ENCODE data around the gene ESR2. TPM values are rescaled to one million over a fixed set of nuclear protein-coding genes. Genes with fewer than 3 reads are reported as not detected.

Gene ESR2
- total RNA-seq, 1 donor from 2014 or later = 0.30 TPM

DNA sequence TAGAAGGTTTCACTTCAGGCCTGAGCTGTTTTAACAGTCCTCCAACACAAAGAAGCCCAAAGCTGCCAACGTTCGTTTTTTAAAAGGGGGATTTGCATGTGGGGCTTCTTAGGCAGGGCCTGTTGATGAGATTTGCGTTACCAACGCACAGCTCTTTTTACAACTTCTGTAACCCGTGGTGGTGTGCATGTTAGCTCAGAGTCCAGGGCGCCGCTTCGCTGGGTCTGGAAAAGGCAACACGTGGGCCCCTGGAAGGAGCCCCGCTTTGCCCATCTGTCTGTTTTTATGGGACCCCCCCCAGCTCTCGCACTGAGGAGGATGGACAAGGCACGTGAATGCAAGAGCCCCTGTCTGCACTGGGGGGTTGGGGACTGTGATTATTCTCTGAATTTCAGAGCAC lies 84.0 kb downstream of the ESR2 start:
- Histone ChIP-seq H3K4me3 (peak overlapping the region; percentile 24), H3K27ac (peak overlapping the region; percentile 67), H3K4me1 (peaks cover 28% of the 10 kb centered on the region), H3K9me3 (no peaks in the 10 kb centered on the region), H3K36me3 (peaks cover 67% of the 10 kb centered on the region), H3K27me3 (ENCODE audit: low read depth) (no peaks in the 10 kb centered on the region)
- intact Hi-C loops (cut with DNase I) = no loop called here
- no peak for ATAC-seq
- no peak for DNase-seq
- TF ChIP-seq, protein P1, sequence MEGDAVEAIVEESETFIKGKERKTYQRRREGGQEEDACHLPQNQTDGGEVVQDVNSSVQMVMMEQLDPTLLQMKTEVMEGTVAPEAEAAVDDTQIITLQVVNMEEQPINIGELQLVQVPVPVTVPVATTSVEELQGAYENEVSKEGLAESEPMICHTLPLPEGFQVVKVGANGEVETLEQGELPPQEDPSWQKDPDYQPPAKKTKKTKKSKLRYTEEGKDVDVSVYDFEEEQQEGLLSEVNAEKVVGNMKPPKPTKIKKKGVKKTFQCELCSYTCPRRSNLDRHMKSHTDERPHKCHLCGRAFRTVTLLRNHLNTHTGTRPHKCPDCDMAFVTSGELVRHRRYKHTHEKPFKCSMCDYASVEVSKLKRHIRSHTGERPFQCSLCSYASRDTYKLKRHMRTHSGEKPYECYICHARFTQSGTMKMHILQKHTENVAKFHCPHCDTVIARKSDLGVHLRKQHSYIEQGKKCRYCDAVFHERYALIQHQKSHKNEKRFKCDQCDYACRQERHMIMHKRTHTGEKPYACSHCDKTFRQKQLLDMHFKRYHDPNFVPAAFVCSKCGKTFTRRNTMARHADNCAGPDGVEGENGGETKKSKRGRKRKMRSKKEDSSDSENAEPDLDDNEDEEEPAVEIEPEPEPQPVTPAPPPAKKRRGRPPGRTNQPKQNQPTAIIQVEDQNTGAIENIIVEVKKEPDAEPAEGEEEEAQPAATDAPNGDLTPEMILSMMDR (IDR thresholded peaks at IDR 0.05) = no peak

DNA sequence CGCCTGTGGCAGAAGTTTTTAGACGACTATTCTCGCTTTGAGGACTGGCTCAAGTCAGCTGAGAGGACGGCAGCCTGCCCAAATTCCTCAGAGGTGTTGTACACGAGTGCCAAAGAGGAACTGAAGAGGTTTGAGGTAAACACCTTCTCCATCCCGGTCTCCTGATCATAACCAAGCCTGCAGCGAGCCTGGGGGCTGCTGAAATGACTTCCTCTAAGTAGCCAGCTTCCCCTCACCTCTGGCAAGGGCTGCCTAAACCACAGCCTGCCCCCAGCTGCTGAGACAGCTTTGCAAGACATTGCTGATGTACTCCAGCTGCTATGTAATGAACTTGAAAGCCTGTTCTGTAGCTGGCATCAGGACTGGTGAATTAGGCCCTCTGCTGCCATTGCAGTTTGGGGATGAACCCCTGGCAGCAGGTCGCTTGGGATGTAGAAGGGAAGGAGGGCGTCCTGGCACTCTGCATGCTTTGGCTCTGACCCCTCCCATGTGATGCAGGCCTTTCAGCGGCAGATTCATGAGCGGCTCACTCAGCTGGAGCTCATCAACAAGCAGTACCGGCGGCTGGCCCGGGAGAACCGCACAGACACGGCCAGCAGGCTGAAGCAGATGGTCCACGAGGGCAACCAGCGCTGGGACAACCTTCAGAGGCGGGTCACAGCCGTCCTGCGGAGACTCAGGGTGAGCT lies 84.6 kb downstream of the ESR2 start:
- Histone ChIP-seq H3K4me3 (peak overlapping the region; percentile 24), H3K27me3 (ENCODE audit: low read depth) (no peaks in the 10 kb centered on the region), H3K36me3 (peaks cover 64% of the 10 kb centered on the region), H3K9me3 (no peaks in the 10 kb centered on the region), H3K27ac (peak overlapping the region; percentile 67), H3K4me1 (peaks cover 28% of the 10 kb centered on the region)
- intact Hi-C loops (cut with DNase I) = no loop called here
- ATAC-seq (peak; percentile 74 to 84), DNase-seq (peak; percentile 83)
- TF ChIP-seq, protein P1 (IDR thresholded peaks at IDR 0.05) = no peak

DNA sequence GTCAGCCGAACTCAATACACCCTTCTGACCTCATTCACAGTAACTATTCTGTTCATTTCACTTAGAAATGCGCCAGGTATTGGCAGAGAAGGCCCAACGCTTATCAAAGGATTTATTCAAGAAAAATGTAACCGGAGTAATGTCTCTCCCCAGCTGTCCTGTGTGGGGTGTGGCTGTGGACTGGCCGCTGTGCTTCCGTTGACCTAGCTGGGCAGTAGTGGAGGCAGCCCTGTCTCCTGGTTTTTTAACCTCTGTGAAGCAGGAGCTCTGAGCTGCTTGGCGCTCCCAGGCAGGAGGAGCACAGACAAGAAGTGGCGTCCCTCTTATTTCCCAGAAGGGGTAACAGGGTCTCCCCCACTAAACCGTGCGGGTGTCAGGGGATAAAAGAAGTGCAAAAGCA lies 85.2 kb downstream of the ESR2 start:
- Histone ChIP-seq H3K9me3 (no peaks in the 10 kb centered on the region), H3K4me1 (peaks cover 25% of the 10 kb centered on the region), H3K27ac (peak overlapping the region; percentile 67), H3K4me3 (peak overlapping the region; percentile 24), H3K27me3 (ENCODE audit: low read depth) (no peaks in the 10 kb centered on the region), H3K36me3 (peaks cover 60% of the 10 kb centered on the region)
- ATAC-seq (peak; percentile 16 to 36), DNase-seq (no peak)
- TF ChIP-seq, protein P1 (IDR thresholded peaks at IDR 0.05) = no peak
- intact Hi-C loops (cut with DNase I) = no loop called here

DNA sequence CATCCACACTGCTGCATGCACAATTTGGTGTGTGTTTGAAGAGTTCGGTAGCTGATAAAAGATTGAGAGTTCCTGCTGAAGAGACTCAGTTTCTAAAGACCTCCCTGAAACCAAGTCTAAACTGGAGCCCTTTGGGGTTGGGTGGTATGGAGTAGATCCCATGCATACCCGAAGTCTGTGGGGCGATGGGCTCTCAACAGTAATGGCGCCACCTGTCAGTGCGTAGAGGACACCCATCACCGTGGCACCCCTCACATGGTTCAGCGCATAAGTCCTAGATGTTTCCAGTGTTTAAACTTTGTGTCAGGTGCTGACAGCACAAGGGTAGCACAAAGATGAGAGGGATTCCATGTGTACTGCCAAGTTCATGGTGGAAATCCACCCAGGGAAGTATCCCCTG lies 85.9 kb downstream of the ESR2 start:
- peaks cover 17% of the 10 kb centered on the region for H3K4me1 ChIP-seq
- no peaks in the 10 kb centered on the region for H3K9me3 ChIP-seq
- peaks cover 52% of the 10 kb centered on the region for H3K36me3 ChIP-seq
- H3K27me3 ChIP-seq (ENCODE audit: low read depth) = no peaks in the 10 kb centered on the region
- DNase-seq = no peak
- intact Hi-C loops (cut with DNase I) = no loop called here
- TF ChIP-seq, protein P1 (IDR thresholded peaks at IDR 0.05) = no peak
- peak overlapping the region; percentile 67 for H3K27ac ChIP-seq
- no peak overlapping the region for H3K4me3 ChIP-seq
- no peak for ATAC-seq

DNA sequence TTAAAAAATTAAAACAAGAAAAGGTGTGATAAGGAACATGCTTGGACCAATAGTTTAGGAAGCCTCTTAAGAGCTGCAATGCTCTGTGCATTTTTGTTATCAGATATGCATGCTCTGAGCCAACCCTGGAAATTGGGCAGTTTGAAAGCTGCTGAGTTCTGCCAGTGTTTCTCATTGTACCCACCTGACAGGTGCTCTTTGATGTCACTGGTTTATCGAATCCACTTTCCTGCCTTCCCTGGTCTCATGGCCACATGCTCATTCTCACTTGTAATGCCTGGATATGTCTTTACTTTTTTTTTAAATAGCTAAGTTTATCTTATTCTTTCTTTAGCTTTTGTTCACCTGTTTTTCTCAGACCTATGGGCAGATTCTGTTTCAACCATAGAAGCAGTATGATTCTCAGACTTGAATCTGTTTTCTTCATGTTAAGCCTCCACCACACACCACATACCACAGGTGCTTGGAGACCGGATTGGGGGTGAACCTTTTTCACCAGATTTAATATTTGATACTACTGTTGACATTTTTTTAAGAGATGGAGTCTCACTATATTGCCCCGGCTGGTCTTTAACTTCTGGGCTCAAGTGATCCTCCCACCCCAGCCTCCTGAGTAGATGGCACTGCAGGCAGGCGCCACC lies 90.7 kb downstream of the ESR2 start:
- TF ChIP-seq, protein P1 (IDR thresholded peaks at IDR 0.05) = no peak
- H3K27me3 ChIP-seq (ENCODE audit: low read depth) = no peaks in the 10 kb centered on the region
- peak in 1 of 2 donors; percentile 46 for ATAC-seq
- no peak overlapping the region for H3K4me3 ChIP-seq
- H3K36me3 ChIP-seq = peaks cover 11% of the 10 kb centered on the region
- H3K27ac ChIP-seq = no peak overlapping the region
- intact Hi-C loops (cut with DNase I) = no loop called here
- no peak for DNase-seq
- H3K4me1 ChIP-seq = peaks cover 14% of the 10 kb centered on the region
- H3K9me3 ChIP-seq = no peaks in the 10 kb centered on the region
